Epithelial cell of proximal tubule (primary cell): ENCODE measurements around the gene RNF121. TPM values are rescaled to one million over a fixed set of nuclear protein-coding genes. Genes with fewer than 3 reads are reported as not detected.

Experiments
- DNase-seq: peaks from one replicate; pipeline ENCODE4 v3.0.0-alpha.2; 2011; ENCODE audit warnings: low read depth
- H3K4me3 ChIP-seq: 2 replicates; pipeline ENCODE4 v1.5.1; 2011; ENCODE audit warnings: low read depth, mild to moderate bottlenecking, low read length
- CTCF ChIP-seq: conservative IDR thresholded peaks from 2 replicates; pipeline ENCODE4 v1.5.1; 2012; ENCODE audit warnings: low read depth, mild to moderate bottlenecking, low read length
- total RNA-seq: library from RNA; depleted of rRNA; stranded (reverse); fragments of >200 nt; gene quantifications from 2 replicates; pipeline ENCODE4 v1.2.3, GENCODE V29; 2015

The RNF121 gene
- total RNA-seq, 1 donor from 2014 or later, result 9.3 TPM

DNA sequence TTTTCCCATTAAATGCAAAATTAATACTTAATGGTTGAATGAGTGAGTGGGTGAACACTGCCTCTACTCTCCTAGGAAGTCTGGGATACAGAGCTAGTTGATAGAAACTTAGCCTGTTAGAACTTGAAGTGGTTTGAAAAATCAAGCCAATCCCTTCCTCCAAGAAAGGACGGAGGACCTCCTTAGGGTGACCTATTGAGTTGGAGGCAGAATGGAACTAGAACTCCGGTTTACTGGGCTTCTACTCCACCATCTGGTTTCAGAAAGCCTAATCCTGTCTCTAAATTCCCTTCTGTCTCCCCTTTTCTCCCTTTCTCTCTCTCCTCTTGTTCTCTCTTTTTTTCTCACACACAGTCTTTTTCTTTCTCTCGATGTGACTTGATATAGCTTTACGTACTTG is 50.2 kb downstream of the RNF121 start:
- no peak overlapping the region for H3K4me3 ChIP-seq
- no peak for DNase-seq
- no peak for TF ChIP-seq CTCF

DNA sequence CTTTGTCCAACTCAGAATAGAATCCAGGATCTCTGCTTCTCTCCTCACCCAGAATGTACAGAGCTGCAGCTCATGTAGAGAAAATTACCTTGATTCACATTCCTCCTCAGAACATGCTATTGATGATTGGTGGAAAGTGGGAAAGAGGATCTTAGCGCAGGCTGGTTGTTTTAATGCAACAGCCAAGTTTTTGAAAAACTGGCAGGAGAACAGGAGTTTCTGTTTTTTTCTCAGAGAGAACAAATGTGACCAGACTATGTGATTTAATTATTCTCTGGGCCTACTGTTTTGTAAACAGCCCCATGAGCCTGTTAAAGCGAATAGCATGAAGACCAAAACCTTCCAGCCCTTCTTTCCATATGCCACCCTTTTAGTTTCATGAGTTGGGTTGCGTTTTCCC is 50.8 kb downstream of the RNF121 start:
- H3K4me3 ChIP-seq, result no peak overlapping the region
- no peak for TF ChIP-seq CTCF
- no peak for DNase-seq

DNA sequence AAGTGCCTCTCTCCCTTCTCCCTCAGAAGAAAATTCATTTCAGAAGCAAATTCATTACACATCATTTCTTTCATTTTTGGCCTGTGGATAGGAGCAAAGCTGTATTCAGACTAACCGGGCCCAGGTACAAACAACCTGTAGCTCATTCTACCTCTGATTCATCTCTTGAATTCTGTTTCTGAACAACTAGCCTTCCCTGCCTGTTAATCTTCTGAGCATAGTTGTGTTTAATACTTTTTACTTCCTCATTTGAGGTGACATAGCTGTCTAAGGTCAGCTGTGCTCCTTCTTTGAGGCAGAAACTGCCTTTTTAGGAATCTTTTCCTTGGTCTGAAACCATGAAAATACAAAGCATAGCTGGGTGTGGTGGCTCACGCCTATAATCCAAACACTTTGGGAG is 57.3 kb downstream of the RNF121 start:
- no peak for DNase-seq
- TF ChIP-seq CTCF, result no peak
- H3K4me3 ChIP-seq, result no peak overlapping the region

GRCh38 chr11:71987521-71987920 is 58.7 kb downstream of the RNF121 start:
- H3K4me3 ChIP-seq, result no peak overlapping the region
- no peak for TF ChIP-seq CTCF
- DNase-seq, result no peak

DNA sequence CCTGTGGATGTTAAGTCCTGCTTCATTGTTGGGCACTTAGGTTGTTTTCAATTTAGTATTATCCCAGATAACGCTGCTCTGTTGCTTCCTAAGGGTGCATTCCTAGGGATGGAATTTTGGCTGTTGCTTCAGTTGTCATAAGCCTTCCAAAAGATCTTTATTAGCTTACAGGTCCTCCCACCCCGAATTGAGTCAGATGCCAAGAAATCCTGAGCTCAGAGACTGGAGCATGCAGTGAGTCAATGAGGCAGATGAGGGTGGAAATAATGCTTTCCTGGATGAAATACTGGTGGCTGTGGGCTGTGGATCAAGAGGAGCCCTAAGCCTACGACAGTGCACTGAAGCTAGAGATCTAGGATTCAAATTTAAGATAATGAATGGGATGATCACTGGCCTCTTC is 59.2 kb downstream of the RNF121 start:
- H3K4me3 ChIP-seq, result no peak overlapping the region
- no peak for TF ChIP-seq CTCF
- DNase-seq, result no peak

GRCh38 chr11:71990701-71991100 is 61.9 kb downstream of the RNF121 start:
- no peak for DNase-seq
- no peak for TF ChIP-seq CTCF
- no peak overlapping the region for H3K4me3 ChIP-seq

DNA sequence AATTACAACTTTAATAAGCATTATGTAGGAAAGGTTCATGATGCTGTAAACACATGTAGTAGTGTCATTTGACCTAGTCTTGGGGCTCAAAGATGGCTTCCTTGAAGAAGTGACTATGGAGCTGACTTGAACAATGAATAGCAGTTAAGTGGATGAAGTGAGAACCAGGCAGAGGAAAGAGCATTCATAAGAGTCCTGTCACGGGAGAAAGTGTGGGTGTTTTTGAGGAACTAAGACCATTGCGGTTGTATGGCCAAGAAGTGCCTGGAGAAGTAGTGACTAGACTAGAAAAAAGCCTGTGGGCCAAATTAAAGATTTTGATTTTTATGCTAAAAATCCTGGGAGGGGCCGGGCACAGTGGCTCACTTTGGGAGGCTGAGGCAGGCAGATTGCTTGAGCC is 62.6 kb downstream of the RNF121 start:
- DNase-seq, result no peak
- no peak for TF ChIP-seq CTCF
- H3K4me3 ChIP-seq, result no peak overlapping the region
